Measurements from ENCODE around the gene MB.

DNA sequence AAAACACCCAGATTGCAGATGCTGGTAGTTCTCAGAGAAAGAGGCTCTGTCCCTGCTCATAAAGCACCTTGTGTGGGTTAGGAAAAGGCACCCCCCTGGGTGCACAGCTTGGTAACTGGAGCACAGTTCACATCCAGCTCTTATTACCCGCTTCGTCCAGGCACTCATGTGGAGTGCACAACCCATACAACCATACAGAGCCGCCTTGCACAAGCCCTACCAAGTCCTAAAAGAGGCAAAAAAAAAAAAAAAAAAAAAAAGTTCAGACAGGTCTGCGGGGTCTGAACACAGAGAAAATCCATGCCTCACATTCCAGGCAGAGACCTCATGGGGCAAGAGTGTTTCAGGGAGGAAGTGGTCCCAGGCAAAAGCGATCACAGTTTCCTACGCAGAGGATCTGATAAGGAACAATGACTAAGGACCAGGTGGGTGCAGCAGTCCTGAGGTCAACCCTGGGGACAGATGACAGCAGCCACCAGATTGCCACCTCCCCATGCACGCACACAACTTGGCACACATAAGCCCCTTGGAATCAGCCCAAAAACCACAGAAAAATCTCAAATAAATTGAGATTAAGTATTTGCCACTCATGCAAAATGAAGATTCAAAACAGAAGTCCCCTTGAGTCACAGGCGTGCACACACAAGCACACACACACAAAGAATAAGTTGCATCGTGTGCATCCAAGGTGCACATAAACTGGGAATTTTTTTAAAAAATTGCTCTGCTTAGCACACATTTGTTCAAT is 12.3 kb downstream of the MB start:
- TF ChIP-seq POLR2AphosphoS5 (IDR thresholded peaks at IDR 0.05) (no peak), RAD21 (conservative IDR thresholded peaks at IDR 0.05) (no peak), EZH2 (IDR thresholded peaks at IDR 0.05; ENCODE audit: borderline replicate concordance, insufficient read depth, low read length, poor library complexity, severe bottlenecking) (no peak)
- TF ChIP-seq, protein P1, sequence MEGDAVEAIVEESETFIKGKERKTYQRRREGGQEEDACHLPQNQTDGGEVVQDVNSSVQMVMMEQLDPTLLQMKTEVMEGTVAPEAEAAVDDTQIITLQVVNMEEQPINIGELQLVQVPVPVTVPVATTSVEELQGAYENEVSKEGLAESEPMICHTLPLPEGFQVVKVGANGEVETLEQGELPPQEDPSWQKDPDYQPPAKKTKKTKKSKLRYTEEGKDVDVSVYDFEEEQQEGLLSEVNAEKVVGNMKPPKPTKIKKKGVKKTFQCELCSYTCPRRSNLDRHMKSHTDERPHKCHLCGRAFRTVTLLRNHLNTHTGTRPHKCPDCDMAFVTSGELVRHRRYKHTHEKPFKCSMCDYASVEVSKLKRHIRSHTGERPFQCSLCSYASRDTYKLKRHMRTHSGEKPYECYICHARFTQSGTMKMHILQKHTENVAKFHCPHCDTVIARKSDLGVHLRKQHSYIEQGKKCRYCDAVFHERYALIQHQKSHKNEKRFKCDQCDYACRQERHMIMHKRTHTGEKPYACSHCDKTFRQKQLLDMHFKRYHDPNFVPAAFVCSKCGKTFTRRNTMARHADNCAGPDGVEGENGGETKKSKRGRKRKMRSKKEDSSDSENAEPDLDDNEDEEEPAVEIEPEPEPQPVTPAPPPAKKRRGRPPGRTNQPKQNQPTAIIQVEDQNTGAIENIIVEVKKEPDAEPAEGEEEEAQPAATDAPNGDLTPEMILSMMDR (IDR thresholded peaks at IDR 0.05; ENCODE audit: poor library complexity, severe bottlenecking), result no peak

Measured in neural cell (in vitro differentiated cells).